HG03521 (cell line): ENCODE data around the gene POLR2B.
A peak's percentile ranks its signal among the peaks of the same experiment; 100 is the strongest.
"Not testable (repeated sequence)": the region's sequence is repeated elsewhere in the genome, so short reads cannot be mapped to it uniquely, and the experiment has no call there.

Source experiments
- ATAC-seq: cut with Tn5 transposase; IDR thresholded peaks from one replicate; pipeline ENCODE4 v1.9.1; 2021; ENCODE audit warnings: mild to moderate bottlenecking, moderate library complexity; ENCODE audit not compliant: unreplicated experiment

The POLR2B gene

DNA sequence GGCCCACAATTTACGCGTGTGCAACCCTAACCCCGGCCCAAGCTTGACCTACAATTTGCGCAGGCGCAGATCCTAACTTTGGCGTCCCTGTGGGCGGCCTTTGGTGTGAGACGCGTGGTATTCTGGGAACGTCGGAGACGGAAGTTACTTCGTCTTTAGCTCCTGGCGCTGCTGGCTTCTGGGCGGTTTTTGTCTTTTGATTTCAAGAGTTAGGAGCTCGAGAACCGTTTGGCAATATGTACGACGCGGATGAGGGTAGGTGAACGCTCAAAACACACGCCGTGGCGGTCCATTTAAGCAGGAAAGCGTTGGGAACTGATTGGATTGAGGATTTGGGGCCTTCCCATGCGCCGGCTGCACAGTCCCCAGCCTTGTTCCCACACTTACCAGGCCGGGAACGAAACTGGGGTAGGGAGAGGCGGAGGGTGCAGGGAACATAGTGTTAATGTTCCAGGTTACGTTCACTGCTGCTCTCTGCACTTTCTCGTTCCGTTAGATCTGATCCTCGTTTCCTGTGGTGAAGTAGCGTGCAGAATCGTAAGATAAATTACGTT is at the start of gene POLR2B:
TSS of gene POLR2B (plus strand) at position 147 of the 554 bp plus-strand sequence. CDS start at position 237, 90 bp downstream.
- peak; percentile 40 for ATAC-seq

DNA sequence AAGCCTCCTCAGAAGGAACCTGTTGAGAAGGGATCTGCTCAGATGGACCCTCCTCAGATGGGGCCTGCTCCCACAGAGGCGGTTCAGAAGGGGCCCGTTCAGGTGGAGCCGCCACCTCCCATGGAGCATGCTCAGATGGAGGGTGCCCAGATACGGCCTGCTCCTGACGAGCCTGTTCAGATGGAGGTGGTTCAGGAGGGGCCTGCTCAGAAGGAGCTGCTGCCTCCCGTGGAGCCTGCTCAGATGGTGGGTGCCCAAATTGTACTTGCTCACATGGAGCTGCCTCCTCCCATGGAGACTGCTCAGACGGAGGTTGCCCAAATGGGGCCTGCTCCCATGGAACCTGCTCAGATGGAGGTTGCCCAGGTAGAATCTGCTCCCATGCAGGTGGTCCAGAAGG is 48.1 kb upstream of the POLR2B start:
- ATAC-seq: no peak

DNA sequence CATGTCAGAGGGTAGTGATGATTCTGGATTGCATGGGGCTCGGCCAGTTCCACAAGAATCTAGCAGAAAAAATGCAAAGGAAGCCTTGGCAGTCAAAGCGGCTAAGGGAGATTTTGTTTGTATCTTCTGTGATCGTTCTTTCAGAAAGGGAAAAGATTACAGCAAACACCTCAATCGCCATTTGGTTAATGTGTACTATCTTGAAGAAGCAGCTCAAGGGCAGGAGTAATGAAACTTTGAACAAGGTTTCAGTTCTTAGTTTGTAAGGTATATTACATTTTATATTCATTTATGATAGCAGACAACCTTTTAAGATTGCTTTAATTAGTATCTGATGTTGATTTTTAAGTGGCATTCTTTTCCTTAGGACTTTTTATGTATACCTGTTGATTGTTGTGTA is 46.8 kb upstream of the POLR2B start:
- ATAC-seq: no peak

DNA sequence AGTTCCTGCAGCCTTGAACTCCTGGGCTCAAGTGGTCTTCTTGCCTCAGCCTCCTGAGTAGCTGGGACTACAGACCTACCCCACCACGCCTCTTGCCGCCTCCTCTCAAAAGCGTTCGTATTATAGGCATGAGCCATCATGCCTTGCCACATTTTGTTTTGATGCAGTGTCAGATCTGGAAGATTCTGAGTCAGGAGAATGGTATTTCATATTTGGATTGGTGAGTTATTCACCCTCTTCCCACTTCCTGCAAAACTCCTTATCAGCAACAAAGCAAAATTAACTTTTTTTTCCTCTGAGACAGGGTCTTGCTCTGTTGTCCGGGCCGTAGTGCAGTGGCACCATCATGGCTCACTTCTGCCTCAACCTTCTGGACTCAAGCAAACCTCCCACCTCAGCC is 41.4 kb upstream of the POLR2B start:
- ATAC-seq: no peak

DNA sequence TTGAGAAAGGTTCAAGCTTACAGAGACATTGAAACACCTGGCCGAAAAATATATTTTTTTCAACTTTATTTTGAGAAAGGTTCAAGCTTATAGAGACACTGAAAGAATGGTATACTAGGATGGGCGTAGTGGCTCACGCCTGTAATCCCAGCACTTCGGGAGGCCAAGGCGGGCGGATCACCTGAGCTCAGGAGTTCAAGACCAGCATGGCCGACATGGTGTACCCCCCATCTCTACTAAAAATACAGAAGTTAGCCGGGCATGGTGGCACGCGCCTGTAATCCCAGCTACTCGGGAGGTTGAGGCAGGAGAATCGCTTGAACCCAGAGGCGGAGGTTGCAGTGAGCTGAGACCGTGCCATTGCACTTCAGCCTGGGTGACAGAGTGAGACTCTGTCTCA is 38.9 kb upstream of the POLR2B start:
- ATAC-seq: not testable (repeated sequence)

GRCh38 chr4:56940403-56940802 is 38.3 kb upstream of the POLR2B start:
- ATAC-seq: no peak

GRCh38 chr4:56940971-56941370 is 37.7 kb upstream of the POLR2B start:
- no peak for ATAC-seq

- no peak for ATAC-seq
Observed at GRCh38 chr4:56941403-56941802, 37.3 kb upstream of the POLR2B start.

DNA sequence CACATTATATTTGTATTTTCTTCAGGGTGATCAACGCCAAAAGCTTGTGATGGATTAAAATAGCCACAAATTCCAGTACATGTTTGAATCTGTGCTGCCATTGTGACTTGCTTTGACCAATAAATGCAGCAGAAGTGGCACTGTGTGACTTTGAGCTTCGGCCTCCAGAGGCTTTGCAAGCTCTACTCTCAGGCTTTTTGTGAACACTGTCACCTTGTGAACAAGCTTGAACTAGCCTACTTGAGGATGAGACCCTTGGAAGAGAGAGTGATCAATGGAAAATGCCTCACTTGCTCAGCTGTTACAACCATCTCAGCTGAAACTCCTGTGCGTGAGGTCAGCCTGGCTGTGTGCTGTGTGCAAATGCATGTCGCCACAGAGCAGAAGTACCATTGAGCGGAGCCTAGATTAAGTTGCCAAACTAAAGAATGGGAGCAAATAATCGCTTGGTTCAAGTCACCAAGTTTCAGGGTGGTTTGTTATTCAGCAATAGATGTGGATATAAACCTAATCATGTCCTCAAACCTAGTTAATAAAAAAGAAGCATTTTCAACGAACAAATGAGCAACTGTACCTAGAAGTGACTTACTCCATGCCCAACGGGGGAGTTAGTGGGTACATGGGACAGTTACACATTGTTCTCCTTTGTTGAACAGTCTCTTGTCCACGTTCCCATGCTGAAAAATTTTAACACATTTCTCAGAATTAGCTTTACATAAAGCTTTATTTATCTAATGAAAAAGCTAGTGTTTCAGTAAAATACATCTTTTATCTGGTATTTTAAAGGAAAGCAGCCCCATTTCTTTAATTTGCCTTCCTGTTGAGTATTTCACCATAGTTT is 24.8 kb upstream of the POLR2B start:
- ATAC-seq: no peak

DNA sequence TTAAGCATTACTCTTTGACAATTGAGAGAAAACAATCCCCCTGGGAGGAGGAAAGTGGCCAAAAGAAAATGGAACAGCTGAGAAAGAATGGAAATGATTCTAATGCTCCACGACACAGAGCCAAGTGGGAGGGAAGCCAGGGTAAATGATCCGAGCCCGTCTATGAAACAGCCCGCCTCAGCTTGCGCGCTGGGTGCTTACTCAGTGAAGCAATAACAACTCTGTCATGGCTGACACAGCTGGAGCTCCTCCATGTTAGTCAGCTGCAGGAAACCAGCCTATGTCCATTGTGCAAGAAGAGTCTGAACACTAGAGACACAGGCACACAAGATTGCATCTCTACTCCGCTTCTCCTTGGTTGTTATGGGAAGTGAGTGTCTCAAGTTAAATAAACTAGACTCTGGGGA is 20.6 kb upstream of the POLR2B start:
- no peak for ATAC-seq

DNA sequence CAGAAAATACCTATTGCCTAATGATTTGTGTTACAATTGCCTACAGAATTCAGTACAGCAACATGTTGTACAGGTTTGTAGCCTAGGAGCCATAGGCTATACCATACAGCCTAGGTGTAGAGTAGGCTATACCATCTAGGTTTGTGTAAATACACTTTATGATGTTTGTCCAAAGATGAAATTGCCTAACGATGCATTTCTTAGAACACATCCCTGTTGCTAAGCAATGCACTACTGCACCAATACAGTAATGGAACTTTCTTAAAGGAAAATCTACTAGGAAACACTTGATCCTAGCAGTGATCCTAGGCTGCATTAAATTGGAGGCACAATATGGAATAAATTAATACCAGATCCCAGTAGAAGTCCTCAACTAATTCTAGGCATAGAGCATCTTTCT is 19.6 kb upstream of the POLR2B start:
- ATAC-seq: no peak

DNA sequence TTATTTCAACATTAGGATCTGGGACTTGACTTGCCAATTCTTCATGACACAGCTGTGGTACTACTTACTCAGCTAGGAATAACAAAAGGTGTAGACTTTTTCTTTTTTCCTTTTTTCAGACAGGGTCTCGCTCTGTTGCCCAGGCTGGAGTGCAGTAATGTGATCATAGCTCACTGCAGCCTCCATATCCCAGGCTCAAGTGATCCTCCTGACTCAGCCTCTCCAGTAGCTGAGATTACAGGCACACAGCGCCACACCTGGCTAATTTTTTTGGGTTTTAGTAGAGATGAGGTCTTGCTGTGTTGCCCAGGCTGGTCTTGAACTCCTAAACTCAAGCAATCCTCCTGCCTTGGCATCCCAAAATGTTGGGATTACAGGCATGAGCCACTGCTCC is 17.6 kb upstream of the POLR2B start:
- ATAC-seq: no peak

DNA sequence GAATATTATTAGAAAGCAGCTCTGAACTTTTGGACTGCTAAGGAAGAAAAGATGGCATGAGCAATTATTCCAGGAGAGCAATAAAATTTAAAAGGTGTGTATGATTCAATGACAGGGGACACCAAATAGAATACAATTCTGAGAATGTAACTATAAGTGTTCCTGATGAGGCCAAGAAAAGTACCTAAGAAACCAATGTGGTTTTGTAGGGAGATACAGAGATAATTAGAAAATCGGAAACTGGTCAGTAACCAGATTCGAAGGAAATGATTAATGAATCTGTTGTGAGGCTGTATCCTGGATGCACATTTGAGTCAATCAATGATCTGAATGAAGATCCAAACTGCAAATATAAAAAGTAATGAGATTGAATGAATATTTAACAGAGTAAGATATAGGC is 7.3 kb upstream of the POLR2B start:
- ATAC-seq: no peak

DNA sequence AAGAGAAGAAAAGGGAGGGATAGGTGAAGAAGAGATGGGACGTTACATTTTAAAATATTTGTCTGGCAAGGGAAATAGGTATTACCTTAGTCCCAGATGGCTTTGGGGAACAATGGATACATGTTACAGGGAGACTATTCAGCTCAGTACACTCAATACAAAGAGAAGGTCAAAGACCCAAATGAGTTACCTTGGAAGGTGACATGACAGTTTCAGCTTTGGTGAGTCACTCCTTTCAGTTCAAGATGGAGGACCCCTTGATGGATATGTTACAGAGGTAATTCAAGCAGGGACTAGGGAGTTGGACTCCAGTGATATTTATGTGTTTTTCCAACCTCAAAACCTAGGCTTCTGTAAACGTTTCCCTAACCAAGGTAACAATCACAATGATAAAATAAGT is 6.3 kb upstream of the POLR2B start:
- ATAC-seq: no peak

GRCh38 chr4:56972809-56973208 is 5.9 kb upstream of the POLR2B start:
- ATAC-seq: no peak

- no peak for ATAC-seq
Observed at GRCh38 chr4:56973336-56973735, 5.4 kb upstream of the POLR2B start.

DNA sequence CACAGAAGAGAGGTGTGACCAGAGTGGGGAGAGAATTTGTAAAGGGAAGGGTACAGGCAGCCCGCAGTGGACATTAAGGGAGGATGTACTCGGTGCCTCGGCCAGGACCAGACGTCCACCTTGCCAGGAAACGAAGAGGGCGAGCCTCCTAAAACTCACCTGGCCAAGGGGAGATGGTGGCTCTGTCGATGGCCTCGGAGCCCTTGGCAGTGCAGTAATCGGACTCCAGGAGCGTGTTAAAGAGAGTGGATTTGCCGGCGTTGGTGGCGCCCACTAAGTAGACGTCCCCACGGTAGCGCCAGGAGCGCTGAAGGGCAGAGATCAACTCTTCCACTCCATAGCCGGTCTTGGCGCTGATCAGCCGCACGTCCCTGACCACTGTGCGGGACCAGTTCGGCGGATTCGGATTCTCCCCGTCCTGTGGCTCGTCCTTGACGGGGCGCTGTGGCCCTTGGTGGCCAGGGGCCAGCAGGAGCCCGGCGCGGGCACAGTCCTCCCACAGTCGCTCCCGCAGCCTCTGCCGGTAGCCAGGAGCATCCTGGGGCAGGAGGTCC is 2.3 kb upstream of the POLR2B start:
- ATAC-seq: no peak

DNA sequence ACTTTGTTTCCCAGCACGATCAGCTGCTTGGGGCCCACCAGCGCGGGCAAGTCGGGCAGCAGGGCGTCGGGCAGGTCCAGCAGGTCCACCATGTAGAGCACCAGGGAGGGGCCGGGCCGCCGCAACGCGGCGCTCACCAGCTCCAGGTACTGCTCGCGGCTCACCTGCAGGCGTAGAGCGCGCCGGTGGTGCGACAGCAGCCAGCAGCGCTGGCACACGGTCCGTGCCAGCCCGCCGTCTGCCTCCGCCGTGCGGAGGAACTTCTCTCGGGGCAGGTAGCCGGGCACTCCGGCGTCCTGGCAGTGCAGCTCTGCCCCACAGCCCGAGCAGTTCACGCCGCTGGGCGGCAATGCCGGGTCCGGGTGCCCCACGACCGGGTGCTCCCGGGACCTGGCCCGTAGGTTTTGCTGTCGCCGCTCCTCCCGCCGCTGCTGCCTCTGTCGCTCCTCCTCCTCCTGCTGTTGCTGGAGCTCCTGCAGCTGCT is 1.8 kb upstream of the POLR2B start:
- peak; percentile 22 for ATAC-seq

DNA sequence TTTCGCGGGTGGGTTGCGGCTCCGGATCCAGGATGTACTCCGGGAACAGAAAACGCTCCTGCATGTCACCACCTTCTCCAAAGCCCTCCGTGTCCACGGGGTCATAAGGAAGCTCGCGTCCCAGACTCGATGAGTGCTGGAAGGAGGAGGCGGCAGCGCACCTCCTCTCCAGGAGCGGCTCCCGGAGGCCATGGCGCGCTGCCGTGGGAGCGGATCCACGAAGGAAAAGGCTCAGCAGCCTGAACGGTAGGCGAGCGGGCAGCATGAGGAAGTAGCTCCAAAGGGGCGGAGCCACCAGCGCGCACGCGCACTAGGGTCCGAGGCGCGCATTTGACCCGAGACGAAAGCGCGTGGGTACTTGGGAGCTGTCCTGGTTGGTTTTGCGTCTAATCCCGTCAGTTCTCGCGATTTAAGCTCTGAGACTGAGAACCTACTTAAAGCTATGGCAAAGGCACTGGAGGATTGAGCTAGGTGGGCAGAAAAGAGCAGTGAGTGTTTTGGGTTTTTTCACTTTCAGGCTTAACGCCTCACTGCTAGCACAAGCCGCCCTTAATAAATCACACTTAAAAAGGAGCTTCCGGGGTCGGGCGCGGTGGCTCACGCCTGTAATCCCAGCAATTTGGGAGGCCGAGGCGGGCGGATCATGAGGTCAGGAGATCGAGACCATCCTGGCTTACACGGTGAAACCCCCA is 1.2 kb upstream of the POLR2B start, which contains the start of gene NOA1:
TSS of gene NOA1 (minus strand) at position 286 of the 692 bp plus-strand sequence. CDS start at position 265, 21 bp downstream.
- ATAC-seq: peak; percentile 76

DNA sequence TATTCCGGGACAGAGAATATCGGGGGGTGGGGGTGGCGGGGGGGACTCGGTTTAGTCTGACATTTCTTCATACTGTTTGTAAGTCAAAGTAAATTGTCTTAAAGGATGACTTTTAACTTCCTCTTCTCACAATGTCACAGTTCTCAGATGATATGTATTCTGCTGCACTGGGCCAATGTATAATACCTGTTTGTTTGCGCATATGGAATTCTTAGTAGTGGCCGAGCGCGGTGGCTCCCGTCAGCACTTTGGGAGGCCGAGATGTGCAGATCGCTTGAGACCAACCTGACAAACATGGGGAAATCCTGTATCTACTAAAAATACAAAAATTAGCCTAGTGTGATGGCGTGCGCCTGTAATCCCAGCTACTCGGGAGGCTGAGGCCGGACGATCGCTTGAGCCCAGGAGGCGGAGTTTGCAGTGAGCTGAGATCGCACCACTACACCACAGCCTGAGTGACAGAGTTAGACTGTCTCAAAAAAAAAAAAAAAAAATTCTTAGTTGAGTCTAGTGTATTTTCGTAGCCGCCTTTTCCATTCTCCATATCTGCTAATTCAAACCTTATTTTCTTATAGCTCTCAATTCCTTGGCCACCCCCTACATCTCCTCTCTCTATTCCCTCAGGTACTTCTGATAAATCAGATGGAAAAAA is 851 bp downstream of the POLR2B start:
- ATAC-seq: no peak

DNA sequence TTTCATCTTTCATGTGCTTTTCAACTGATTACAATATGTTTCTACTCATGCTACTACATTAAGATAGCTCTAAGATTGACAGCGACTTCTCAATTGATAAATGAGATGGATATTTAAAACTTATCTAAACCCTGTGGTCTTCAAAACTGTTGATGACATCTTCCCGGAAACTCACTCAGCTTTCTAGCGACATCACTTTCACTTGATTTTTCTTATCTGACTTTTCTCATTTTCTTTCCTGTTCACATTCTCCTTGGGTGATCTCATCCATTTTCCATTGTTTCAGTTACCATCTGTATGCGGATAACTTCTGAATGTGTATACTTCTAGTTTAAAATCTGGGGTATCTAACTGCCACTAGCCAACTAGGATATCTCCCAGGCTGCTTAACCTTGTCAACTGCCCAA is 3.1 kb downstream of the POLR2B start:
- ATAC-seq: no peak
